ENCODE results near the gene PTP4A2. TPM values are rescaled to one million over a fixed set of nuclear protein-coding genes. Genes with fewer than 3 reads are reported as not detected.
A peak's percentile ranks its signal among the peaks of the same experiment; 100 is the strongest.

Gene PTP4A2
- 162 TPM for total RNA-seq (ENCODE audit: unreplicated experiment)
- long read RNA-seq, partial matches to known transcripts: 0 of 7 reads
- long read RNA-seq, other reads (novel, unspliced or antisense): 2 of 7 reads

DNA sequence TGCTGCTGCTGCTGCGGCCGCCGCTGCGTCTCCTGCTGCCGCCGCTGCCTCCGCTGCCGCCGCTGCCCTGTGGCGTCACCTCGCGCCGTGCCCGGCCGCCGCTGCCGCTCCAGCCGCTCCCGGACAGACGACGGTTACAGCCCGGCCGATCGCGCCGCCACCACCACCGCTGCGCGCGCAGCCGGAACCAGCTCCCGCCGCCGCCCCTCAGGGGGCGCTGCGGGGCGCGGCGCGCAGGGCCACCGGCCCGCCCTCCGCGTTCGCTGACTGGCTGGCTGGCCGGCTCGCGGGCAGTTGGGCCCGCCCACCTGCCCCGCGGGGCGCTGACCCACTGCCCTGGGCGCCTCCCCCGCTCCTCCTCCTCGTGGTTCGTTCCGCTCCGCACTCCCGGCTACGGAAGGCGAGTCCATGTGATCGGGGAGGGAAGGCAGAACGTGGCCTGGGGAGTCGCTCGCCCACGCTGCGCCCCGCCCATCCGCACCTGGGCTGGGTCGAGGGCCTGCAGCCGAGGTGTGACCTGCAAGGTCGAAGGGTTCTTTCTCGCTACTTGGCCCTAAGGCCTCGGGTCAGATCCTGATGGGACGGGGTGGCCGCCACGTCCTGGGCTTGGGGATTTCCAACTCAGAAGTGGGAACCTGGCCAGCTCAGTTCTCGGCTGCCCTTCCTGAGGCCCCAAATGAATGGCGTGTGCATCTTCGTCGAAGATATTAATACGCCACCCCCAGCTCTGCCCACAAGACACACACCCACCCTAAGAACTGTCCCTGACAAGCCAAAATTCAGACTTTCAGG, at the start of gene PTP4A2:
Gene PTP4A2 (minus strand): TSS at position 185 of the 792 bp plus-strand sequence. CDS start 19,303 bp downstream, outside the sequence.
- DNase-seq (ENCODE audit: low spot score): peak; percentile 94
- Mint-ChIP-seq H3K27me3 (ENCODE audit: unreplicated experiment) (peaks cover 8% of the 10 kb centered on the region), H3K4me3 (ENCODE audit: unreplicated experiment) (peak within 1 kb of the TSS; percentile 99), H3K4me1 (ENCODE audit: unreplicated experiment) (peaks cover 30% of the 10 kb centered on the region), H3K27ac (ENCODE audit: unreplicated experiment) (peak within 1 kb of the TSS; percentile 92), H3K9me3 (ENCODE audit: unreplicated experiment) (no peaks in the 10 kb centered on the region), H3K36me3 (ENCODE audit: low read depth, unreplicated experiment) (peaks cover 9% of the 10 kb centered on the region)
- TF ChIP-seq, protein P1, sequence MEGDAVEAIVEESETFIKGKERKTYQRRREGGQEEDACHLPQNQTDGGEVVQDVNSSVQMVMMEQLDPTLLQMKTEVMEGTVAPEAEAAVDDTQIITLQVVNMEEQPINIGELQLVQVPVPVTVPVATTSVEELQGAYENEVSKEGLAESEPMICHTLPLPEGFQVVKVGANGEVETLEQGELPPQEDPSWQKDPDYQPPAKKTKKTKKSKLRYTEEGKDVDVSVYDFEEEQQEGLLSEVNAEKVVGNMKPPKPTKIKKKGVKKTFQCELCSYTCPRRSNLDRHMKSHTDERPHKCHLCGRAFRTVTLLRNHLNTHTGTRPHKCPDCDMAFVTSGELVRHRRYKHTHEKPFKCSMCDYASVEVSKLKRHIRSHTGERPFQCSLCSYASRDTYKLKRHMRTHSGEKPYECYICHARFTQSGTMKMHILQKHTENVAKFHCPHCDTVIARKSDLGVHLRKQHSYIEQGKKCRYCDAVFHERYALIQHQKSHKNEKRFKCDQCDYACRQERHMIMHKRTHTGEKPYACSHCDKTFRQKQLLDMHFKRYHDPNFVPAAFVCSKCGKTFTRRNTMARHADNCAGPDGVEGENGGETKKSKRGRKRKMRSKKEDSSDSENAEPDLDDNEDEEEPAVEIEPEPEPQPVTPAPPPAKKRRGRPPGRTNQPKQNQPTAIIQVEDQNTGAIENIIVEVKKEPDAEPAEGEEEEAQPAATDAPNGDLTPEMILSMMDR (IDR thresholded peaks at IDR 0.05; ENCODE audit: unreplicated experiment): peak; percentile 66

DNA sequence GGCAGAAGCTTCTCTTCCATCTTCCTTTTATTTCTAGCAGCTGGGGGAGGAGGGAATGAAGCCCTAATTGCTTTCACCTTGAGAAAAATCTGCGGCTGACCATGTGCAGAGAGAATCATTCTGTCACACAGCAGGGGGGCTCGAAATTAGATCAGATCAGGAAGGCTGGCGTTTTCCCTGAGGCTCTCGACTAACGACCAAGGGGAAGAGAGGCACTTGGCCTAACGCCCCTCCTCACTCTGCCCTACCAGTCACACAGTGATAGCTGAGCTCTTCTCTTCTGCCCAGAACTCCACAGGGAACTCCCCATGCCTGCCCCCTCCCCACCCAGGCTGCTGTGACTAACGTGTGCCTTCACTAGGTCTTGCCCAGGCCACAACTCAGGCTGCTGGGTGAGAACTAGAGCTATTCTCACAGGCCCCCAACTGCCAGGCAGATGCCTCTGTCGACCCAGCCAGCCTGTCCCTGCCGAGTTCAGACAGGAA, 49.0 kb upstream of the PTP4A2 start:
- TF ChIP-seq, protein P1 (IDR thresholded peaks at IDR 0.05; ENCODE audit: unreplicated experiment): no peak
- Mint-ChIP-seq H3K4me3 (ENCODE audit: unreplicated experiment) (no peak overlapping the region), H3K27ac (ENCODE audit: unreplicated experiment) (no peak overlapping the region), H3K9me3 (ENCODE audit: unreplicated experiment) (no peaks in the 10 kb centered on the region), H3K27me3 (ENCODE audit: unreplicated experiment) (no peaks in the 10 kb centered on the region), H3K4me1 (ENCODE audit: unreplicated experiment) (peaks cover 29% of the 10 kb centered on the region), H3K36me3 (ENCODE audit: low read depth, unreplicated experiment) (peaks cover 5% of the 10 kb centered on the region)
- no peak for DNase-seq (ENCODE audit: low spot score)

DNA sequence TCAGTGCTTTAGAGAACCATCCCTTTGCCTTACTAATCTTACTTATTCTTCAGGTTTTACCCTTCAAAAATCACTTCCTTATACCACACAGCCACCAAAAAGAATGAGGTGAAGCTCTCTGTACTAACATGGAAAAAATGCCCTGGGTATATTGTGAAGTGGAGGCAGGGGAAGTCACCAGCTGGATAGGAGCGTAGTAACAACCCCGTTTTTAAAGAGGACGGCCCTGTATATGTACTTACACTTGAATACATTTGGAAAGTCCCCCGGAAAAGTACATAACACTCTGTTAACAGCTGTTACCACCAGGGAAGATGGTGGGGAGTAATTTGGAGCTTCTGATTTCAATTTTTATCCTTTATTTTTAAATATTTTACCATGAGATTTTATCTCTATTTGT, 47.3 kb upstream of the PTP4A2 start:
- DNase-seq (ENCODE audit: low spot score): no peak
- Mint-ChIP-seq H3K4me3 (ENCODE audit: unreplicated experiment) (no peak overlapping the region), H3K27me3 (ENCODE audit: unreplicated experiment) (no peaks in the 10 kb centered on the region), H3K27ac (ENCODE audit: unreplicated experiment) (no peak overlapping the region), H3K36me3 (ENCODE audit: low read depth, unreplicated experiment) (peaks cover 5% of the 10 kb centered on the region), H3K4me1 (ENCODE audit: unreplicated experiment) (peaks cover 32% of the 10 kb centered on the region), H3K9me3 (ENCODE audit: unreplicated experiment) (no peaks in the 10 kb centered on the region)
- TF ChIP-seq, protein P1 (IDR thresholded peaks at IDR 0.05; ENCODE audit: unreplicated experiment): no peak

DNA sequence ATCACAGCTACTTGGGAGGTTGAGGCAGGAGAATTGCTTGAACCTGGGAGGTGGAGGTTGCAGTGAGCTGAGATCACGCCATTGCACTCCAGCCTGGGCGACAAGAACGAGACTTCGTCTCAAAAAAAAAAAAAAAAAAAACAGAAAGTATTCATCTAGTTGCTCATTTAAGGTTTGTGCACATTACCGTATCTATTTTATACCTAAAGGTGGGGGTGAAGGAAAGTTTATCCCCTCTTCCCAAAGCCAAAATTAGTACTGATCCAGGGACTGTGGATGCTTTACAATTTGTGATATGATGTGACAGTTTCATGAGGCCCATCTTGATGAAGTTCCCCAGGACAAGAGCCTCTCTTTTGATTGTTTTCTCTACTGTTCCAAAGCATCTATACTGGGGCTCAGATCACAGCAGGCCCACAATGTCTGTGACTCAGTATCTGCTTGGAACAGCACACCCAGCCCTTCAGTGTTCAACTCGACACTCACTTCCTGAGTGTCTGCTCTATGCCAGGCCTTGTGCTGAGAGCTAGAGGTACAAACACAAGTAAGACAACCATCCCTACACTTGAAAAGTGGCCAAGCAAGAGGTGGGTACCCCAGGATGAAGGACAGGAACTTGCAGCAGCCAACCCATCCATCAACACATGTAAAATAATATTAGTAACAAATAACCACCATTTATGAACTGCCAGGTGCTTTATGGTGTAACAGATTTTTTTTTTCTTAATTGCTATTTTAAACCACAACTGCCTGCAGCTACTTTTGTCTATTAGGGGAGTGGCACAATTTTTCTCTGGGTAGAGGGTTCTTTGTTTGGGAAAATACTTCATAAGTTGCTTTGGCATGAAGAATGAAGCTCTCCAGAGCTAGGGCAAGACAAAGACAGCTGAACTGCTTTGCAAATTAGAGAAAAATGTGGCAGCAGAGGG, 46.5 kb upstream of the PTP4A2 start:
- H3K9me3 Mint-ChIP-seq (ENCODE audit: unreplicated experiment): no peaks in the 10 kb centered on the region
- H3K36me3 Mint-ChIP-seq (ENCODE audit: low read depth, unreplicated experiment): peaks cover 5% of the 10 kb centered on the region
- H3K4me1 Mint-ChIP-seq (ENCODE audit: unreplicated experiment): peaks cover 32% of the 10 kb centered on the region
- H3K27me3 Mint-ChIP-seq (ENCODE audit: unreplicated experiment): no peaks in the 10 kb centered on the region
- H3K4me3 Mint-ChIP-seq (ENCODE audit: unreplicated experiment): no peak overlapping the region
- TF ChIP-seq, protein P1 (IDR thresholded peaks at IDR 0.05; ENCODE audit: unreplicated experiment): no peak
- H3K27ac Mint-ChIP-seq (ENCODE audit: unreplicated experiment): no peak overlapping the region
- no peak for DNase-seq (ENCODE audit: low spot score)
